Right forelimb (tissue), 1 donor: ENCODE measurements around the gene CLEC11A.
"Not testable (repeated sequence)": the region's sequence is repeated elsewhere in the genome, so short reads cannot be mapped to it uniquely, and the experiment has no call there.

Experiments used
- DNase-seq: peaks from one replicate; pipeline ENCODE4 v3.0.0-alpha.2; 2018

Gene CLEC11A

GRCh38 chr19:50763521-50763920, 40.4 kb downstream of the CLEC11A start:
- DNase-seq = not testable (repeated sequence)

- no peak for DNase-seq
These were observed 41.2 kb downstream of the CLEC11A start for GRCh38 chr19:50764409-50764808.

DNA sequence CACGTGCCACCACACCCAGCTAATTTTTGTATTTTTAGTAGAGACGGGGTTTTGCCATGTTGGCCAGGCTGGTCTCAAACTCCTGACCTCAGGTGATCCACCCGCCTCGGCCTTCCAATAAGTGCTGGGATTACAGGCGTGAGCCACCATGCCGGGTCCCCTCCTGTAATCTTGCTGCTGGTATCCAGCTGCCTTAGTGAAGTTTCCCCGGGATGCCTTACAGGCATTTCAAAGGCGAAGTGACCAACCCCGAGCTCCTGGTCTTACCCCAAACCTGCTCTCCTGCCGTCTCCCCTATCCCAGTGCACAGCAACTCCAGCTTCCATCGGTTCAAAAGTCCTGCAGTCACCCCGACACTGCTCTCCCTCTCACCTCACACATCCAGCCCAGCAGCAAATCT, 43.6 kb downstream of the CLEC11A start:
- DNase-seq = not testable (repeated sequence)

DNA sequence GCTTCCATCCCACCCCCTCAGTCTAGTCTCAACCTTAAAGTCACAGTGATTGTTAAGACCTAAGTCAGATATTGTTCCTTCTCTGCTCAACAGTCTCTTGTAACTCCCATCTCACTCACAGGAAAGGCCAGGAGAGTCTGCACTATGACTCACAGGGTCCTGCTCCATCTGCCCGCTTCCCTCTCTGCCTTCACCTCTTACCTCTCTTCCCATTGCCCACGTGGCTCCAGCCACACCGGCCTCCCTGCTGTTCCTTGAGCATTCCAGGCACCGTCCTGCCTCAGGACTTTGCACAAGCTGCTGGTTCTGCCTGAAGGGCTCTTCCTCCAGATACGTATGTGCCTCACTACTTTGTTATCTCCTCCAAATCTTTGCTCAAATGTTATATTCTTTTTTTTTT, 44.1 kb downstream of the CLEC11A start:
- not testable (repeated sequence) for DNase-seq

DNA sequence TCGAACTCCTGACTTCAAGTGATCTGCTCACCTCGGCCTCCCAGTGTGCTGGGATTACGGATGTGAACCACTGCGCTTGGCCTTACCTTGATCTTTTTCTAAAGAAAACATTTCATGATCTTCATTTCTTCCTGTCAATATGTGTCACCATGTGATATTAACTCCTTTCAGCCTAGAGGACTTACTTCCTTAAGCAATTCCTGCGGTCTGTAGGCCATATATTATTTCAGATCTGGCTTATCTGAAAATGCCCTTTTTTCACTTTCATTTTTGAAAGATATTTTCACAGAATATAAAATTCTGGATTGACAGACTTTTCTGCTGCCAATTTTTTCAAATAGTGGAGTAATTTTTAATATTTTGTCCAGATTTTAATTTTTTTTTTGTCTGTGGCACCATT, 45.1 kb downstream of the CLEC11A start:
- DNase-seq = no peak

GRCh38 chr19:50770164-50770563, 47.0 kb downstream of the CLEC11A start, which contains the start of gene GPR32:
TSS of gene GPR32 (plus strand) at chr19:50770464. CDS start at chr19:50770601, 137 bp downstream.
- not testable (repeated sequence) for DNase-seq

GRCh38 chr19:50770888-50771287, 47.7 kb downstream of the CLEC11A start:
- DNase-seq = no peak

DNA sequence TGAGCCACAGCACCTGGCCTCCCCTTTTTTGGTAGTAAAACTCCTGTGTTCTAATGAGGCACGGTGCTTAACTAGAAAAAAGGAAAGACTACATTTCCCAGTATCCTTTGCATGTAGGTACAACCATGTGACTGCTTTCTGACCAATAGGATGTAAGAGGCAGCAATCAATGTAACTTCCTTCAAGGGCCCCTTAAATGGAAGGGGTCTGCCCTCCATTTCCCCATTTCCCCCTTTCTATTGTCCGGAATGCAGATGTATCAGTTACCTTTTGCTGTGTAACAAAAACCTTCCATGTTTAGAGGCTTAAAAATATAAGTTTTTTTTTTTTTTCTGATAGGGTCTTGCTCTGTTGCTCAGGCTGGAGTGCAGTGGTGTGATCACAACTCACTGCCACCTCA, 49.3 kb downstream of the CLEC11A start:
- no peak for DNase-seq

GRCh38 chr19:50772912-50773311, 49.7 kb downstream of the CLEC11A start:
- not testable (repeated sequence) for DNase-seq

DNA sequence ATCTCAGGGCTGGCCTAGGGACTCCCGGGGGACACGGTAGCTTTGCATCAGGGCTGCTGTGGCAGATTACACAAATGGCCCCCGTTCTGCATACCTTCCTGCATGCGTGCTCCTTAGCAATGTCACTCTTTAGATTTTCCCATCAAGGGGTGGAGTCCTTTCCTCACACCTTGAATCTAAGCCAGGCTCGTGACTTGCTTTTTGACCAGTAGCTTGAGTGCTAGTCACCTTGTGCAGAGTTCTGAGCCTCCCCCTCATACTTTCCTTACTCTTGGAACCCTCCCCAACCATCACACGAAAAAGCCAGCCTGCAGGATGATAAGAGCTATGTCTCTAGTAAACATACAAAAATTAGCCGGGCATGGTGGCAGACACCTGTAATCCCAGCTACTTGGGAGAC, 50.3 kb downstream of the CLEC11A start:
- DNase-seq = not testable (repeated sequence)
